GM12892 (cell line): Measurements from ENCODE around the gene CYB5B.

ENCODE experiments used
- POLR2A ChIP-seq: IDR thresholded peaks from 2 replicates; pipeline ENCODE4 v1.6.1; 2011; ENCODE audit warnings: low read depth, low read length, control low read depth
- POLR2AphosphoS5 ChIP-seq: IDR thresholded peaks from 2 replicates; pipeline ENCODE4 v1.6.1; 2011; ENCODE audit warnings: low read depth, low read length, control low read depth
- TAF1 ChIP-seq: IDR thresholded peaks from 2 replicates; pipeline ENCODE4 v1.6.1; 2011; ENCODE audit warnings: low read depth, mild to moderate bottlenecking, control low read depth, low read length, borderline replicate concordance

- TF ChIP-seq POLR2A (no peak), POLR2AphosphoS5 (no peak), TAF1 (no peak)
These were observed 22.0 kb upstream of the CYB5B start for GRCh38 chr16:69402439-69402838.
